DOHH2 (cell line): ENCODE results near the gene SGPL1.

Source experiments
- CTCF ChIP-seq: fragments of 200-600 bp; sonication (generic); IDR thresholded peaks from one replicate; pipeline ENCODE4 v1.5.1; 2014; ENCODE audit warnings: antibody characterized with exemption, mild to moderate bottlenecking, low read depth, low read length; ENCODE audit not compliant: poor library complexity, severe bottlenecking
- EZH2phosphoT487 ChIP-seq: fragments of 200-600 bp; sonication (generic); IDR thresholded peaks from 2 replicates; pipeline ENCODE4 v1.6.1; 2017; ENCODE audit warnings: borderline replicate concordance, mild to moderate bottlenecking, antibody characterized with exemption, low read length, moderate library complexity, mixed read lengths

DNA sequence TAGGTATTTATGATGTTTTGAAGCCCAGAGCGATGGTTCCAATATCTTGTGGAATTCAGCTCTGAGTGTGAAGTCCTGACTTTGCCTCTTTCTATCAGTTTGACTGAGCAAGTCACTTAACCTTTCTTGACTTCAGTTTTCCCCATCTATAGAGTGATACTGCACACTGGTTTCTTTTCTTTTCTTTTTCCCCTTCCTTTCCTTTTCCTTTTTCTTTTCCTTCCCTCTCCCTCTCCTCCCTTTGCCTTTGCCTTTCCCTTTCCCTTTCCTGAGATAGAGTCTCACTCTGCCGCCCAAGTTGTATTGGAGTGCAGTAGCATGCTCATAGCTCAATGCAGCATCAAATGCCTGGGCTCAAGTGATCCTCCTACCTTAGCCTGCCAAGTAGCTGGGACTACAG lies 20.6 kb downstream of the SGPL1 start:
- TF ChIP-seq CTCF (no peak), EZH2phosphoT487 (no peak)
